Skeletal muscle cell (primary cell): ENCODE data around the gene SEC61B.

Experiments used
- DNase-seq: peaks from one replicate; pipeline ENCODE4 v3.0.0-alpha.2; 2010; ENCODE audit warnings: low read depth
- H3K4me3 ChIP-seq: 2 replicates; pipeline ENCODE4 v1.5.1; 2011; ENCODE audit warnings: low read depth, mild to moderate bottlenecking, control low read depth, low read length, moderate library complexity

The SEC61B gene

GRCh38 chr9:99264070-99264680, 42.1 kb downstream of the SEC61B start:
- H3K4me3 ChIP-seq = no peak overlapping the region
- DNase-seq = no peak

- DNase-seq = no peak
- no peak overlapping the region for H3K4me3 ChIP-seq
These were observed 43.6 kb downstream of the SEC61B start for GRCh38 chr9:99265691-99266090.

GRCh38 chr9:99266255-99267023, 44.4 kb downstream of the SEC61B start:
- peak; percentile 26 for DNase-seq

DNA sequence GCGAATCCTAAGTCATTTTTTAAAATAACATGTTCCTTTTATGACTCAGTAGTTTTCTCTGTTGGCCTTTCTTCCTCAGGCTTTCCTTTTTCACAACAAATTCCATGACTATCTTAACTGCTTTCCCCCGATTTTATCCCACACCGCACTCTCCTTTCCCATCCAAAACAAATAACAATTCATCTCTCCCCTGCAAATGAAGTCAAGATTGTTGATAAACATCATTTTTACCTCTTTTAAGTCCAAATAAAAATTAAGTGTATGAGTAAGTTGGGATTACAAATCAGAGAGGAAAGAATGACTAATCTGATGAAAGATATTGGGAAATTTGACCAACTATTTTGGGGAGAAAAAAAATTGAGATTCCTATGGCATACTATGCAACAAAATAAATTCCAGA, 47.3 kb downstream of the SEC61B start:
- H3K4me3 ChIP-seq = no peak overlapping the region
- DNase-seq = peak; percentile 51

More at GRCh38 chr9:99266255-99267023, 44.4 kb downstream of the SEC61B start:
- no peak overlapping the region for H3K4me3 ChIP-seq

DNA sequence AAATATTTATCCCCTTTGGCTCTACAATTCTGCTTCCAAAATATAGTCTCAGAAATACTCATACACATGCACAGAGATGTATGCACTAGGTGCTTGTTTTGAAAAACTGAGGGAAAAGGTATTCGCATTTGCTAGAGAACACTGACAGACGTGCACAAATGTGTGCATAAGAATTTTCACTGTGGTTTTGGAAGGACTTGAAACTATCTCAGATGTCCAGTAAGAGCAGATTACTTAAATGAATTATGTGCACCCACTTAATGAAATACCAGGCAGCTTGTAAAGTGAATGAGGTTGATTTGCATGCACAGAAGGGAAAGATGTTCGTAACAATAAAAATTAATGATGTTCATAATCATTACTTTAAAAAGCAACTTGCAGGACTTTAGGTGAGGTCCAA, 48.4 kb downstream of the SEC61B start:
- no peak overlapping the region for H3K4me3 ChIP-seq
- no peak for DNase-seq

- H3K4me3 ChIP-seq = no peak overlapping the region
- DNase-seq = no peak
These were observed 50.8 kb downstream of the SEC61B start for GRCh38 chr9:99272836-99273235.

DNA sequence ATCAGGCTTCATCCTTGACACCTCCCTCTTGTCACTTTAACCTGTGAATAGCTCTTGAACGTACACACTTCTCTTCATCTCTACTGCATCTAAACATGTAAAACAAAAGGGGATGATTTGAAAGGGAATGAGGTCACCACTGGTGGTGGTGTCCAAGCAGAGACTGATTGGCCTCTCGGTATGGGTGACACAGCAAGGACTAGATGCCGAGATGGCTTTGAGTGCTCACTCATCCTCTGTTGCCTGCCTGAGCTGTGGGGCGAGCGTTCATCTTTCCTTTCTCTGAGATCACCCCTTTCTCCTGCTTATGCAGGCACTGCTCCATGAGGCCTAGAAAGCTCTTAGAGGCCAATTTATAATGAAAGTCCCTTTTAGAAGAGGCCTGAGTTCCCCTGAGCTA, 51.9 kb downstream of the SEC61B start:
- H3K4me3 ChIP-seq = no peak overlapping the region
- no peak for DNase-seq

DNA sequence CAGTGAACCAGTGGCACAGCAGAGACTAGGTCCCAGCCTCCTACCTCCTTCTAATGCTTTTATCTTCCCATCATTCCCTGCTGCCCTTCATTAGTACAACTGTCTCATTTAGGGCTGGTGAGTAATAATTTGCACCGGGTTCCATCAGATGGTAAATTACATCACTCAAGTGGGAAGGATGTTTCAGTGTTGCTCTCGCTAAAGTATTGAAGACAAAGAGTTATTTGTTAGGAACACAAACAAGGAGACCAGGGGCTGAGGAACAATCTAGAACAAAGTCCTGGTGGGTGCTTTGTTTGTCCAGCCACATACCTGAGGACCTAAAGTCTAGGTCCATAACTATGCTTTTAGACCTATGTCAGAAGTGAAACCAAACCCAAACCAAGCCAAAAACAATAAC, 52.4 kb downstream of the SEC61B start:
- no peak for DNase-seq
- no peak overlapping the region for H3K4me3 ChIP-seq
